GM10266 (cell line): Measurements from ENCODE around the gene CHST11.
"Not testable (repeated sequence)": the region's sequence is repeated elsewhere in the genome, so short reads cannot be mapped to it uniquely, and the experiment has no call there.

ENCODE experiments used
- DNase-seq: peaks from one replicate; pipeline ENCODE4 v3.0.0; 2012; ENCODE audit errors: extremely low spot score
- CTCF ChIP-seq: IDR thresholded peaks from 2 replicates; pipeline ENCODE4 v1.5.1; 2012; ENCODE audit warnings: mild to moderate bottlenecking, low read depth; ENCODE audit not compliant: control insufficient read depth, insufficient read depth; ENCODE audit errors: missing control alignments

The CHST11 gene

GRCh38 chr12:104522985-104523722 is 66.4 kb downstream of the CHST11 start:
- no peak for TF ChIP-seq CTCF
- DNase-seq, result no peak

GRCh38 chr12:104524034-104524832 is 67.5 kb downstream of the CHST11 start:
- DNase-seq, result no peak
- TF ChIP-seq CTCF, result no peak

GRCh38 chr12:104526320-104526719 is 69.6 kb downstream of the CHST11 start:
- no peak for DNase-seq
- no peak for TF ChIP-seq CTCF

- DNase-seq, result no peak
These were observed 70.0 kb downstream of the CHST11 start for GRCh38 chr12:104526751-104527150.

GRCh38 chr12:104527653-104528052 is 70.9 kb downstream of the CHST11 start:
- not testable (repeated sequence) for DNase-seq

More at GRCh38 chr12:104526751-104527150, 70.0 kb downstream of the CHST11 start:
- no peak for TF ChIP-seq CTCF

GRCh38 chr12:104529130-104529874 is 72.6 kb downstream of the CHST11 start:
- TF ChIP-seq CTCF, result no peak
- DNase-seq, result no peak

- TF ChIP-seq CTCF, result no peak
- DNase-seq, result no peak
These were observed 75.9 kb downstream of the CHST11 start for GRCh38 chr12:104532636-104533035.
